HG02759 (cell line): ENCODE data around the gene PCDHA13.
"Not testable (repeated sequence)": the region's sequence is repeated elsewhere in the genome, so short reads cannot be mapped to it uniquely, and the experiment has no call there.

Experiments used
- ATAC-seq: cut with Tn5 transposase; IDR thresholded peaks from one replicate; pipeline ENCODE4 v1.9.1; 2021; ENCODE audit warnings: mild to moderate bottlenecking, moderate library complexity; ENCODE audit not compliant: unreplicated experiment

The PCDHA13 gene

GRCh38 chr5:140868721-140869554 is 13.0 kb upstream of the PCDHA13 start, which contains the start of gene PCDHA11:
TSS of gene PCDHA11 (plus strand) at chr5:140868957. CDS start at chr5:140869104, 147 bp downstream.
- ATAC-seq, result no peak

DNA sequence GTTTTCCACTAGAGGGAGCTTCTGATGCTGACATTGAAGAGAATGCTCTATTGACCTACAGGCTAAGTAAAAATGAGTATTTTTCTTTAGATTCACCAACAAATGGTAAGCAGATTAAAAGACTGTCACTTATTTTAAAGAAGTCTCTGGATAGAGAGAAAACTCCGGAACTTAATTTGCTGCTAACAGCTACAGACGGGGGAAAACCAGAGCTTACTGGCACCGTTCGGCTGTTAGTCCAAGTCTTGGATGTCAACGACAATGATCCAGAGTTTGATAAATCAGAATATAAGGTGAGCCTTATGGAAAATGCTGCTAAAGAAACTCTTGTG is 12.4 kb upstream of the PCDHA13 start:
- no peak for ATAC-seq

GRCh38 chr5:140870221-140871201 is 11.4 kb upstream of the PCDHA13 start:
- ATAC-seq, result no peak

DNA sequence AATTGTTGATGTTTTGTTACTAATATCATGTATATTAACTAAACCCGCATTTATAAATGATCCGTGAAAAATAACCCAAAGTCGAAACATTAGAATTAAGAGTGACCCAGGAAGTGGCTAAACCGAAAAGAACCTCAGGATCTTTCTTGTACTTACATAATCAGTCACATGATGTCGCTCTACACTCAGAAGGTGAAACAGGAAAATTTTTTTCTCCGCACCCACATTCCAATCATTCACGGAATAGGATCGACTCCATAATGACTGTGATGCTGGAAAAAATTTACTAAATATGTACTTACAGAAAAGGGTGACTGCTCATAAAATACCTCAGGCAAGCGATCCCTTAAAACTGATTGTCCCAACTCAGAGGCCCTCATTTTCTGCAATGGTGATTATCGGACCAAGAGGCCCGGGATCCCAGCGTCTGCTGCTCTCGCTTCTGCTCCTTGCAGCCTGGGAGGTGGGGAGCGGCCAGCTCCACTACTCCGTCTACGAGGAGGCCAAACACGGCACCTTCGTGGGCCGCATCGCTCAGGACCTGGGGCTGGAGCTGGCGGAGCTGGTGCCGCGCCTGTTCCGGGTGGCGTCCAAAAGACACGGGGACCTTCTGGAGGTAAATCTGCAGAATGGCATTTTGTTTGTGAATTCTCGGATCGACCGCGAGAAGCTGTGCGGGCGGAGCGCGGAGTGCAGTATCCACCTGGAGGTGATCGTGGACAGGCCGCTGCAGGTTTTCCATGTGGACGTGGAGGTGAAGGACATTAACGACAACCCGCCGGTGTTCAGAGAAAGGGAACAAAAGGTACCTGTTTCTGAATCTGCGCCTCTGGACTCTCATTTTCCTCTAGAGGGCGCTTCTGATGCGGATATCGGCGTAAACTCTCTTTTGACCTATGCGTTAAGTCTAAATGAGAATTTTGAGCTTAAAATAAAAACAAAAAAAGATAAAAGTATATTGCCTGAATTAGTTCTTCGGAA is 6.5 kb upstream of the PCDHA13 start, which contains the start of gene PCDHA12:
Gene PCDHA12 (plus strand): TSS at position 224 of the 981 bp plus-strand sequence. CDS start 165 bp downstream, at position 389.
- ATAC-seq, result no peak

DNA sequence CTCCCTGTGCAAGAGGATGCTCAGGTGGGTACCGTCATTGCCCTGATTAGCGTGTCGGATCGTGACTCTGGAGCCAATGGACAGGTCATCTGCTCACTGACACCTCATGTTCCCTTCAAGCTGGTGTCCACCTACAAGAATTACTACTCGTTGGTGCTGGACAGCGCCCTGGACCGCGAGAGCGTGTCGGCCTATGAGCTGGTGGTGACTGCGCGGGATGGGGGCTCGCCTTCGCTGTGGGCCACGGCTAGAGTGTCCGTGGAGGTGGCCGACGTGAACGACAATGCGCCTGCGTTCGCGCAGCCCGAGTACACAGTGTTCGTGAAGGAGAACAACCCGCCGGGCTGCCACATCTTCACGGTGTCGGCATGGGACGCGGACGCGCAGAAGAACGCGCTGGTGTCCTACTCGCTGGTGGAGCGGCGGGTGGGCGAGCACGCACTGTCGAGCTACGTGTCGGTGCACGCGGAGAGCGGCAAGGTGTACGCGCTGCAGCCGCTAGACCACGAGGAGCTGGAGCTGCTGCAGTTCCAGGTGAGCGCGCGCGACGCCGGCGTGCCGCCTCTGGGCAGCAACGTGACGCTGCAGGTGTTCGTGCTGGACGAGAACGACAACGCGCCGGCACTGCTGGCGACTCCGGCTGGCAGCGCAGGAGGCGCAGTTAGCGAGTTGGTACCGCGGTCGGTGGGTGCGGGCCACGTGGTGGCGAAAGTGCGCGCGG is 5.2 kb upstream of the PCDHA13 start:
- ATAC-seq, result not testable (repeated sequence)

- no peak for ATAC-seq
Observed at GRCh38 chr5:140877262-140877581, 4.7 kb upstream of the PCDHA13 start.

DNA sequence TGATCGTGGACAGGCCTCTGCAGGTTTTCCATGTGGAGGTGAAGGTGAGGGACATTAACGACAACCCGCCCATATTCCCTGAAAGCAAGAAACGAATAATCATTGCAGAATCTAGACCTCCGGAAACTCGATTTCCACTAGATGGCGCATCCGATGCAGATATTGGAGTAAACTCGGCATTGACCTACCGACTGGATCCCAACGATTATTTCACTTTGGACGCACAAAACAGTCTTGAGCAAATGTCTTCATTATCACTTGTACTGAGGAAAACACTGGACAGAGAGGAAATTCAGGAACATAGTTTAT is 621 bp downstream of the PCDHA13 start:
- ATAC-seq, result no peak

DNA sequence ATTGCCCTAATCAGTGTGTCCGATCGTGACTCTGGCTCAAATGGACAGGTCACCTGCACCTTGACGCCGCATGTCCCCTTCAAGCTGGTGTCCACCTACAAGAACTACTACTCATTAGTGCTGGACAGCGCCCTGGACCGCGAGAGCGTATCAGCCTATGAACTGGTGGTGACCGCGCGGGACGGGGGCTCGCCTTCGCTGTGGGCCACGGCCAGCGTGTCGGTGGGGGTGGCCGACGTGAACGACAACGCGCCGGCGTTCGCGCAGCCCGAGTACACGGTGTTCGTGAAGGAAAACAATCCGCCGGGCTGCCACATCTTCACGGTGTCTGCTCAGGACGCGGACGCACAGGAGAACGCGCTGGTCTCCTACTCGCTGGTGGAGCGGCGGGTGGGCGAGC is 1.4 kb downstream of the PCDHA13 start:
- no peak for ATAC-seq

GRCh38 chr5:140883927-140884697 is 2.2 kb downstream of the PCDHA13 start:
- ATAC-seq, result no peak

GRCh38 chr5:140916325-140916724 is 34.4 kb downstream of the PCDHA13 start:
- no peak for ATAC-seq

DNA sequence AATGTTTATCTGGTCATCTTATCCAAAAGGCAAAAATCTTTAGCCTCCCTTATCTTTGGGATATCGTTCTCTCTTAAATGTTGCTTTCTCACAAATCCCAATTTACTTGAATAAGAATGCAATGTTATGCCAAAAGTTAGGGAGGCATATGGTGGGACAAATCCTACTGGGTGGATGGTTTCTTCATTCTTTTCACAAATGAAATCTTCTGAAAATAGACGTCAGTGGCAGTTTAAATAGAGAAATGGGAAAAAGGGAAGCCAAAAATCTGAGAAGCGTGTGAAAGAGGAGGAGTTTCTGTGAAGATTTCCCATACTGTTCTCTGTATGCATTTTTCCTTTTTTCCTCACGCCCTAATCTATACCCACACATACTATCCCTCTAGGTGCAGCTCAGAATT is 41.7 kb downstream of the PCDHA13 start:
- no peak for ATAC-seq

GRCh38 chr5:140925806-140926442 is 44.0 kb downstream of the PCDHA13 start, which contains the start of gene PCDHAC1:
TSS of gene PCDHAC1 (plus strand) at chr5:140926299. CDS start at chr5:140926893, 594 bp downstream.
- no peak for ATAC-seq

DNA sequence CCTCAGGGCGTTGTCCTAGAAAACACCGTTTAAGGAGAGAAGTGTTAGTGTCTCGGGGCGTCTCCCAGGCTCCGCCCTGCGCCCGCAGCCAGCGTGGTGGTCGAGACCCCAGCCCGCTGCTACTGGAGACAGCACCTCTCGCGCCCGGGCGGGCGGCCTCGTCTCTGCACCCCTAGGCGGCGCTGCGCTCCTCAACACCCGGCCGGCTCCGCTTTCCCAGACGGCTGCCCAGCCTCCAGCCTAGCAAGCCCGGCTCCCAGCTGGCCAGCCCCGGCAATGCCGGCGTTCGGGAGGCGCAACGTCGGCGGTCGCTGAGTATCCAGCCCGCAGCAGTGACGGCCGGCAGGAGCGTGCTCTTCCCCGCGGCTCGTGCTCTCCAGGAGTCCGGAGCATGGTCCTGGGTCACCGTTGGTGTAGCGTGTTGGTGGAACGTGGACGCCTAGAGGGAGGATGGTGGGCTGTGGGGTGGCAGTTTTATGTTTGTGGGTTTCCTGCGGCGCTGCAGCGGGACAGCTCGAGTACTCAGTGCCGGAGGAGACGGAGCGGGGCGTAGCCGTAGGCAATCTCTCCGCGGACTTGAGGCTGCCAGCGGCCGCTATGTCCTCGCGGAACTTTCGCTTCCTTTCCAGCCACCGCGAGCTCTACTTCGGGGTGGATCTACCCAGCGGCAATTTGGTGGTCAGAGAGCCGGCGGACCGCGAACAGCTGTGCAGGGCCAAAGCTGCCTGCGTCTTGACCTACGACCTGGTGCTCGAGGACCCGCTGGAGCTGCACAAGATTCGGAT is 44.7 kb downstream of the PCDHA13 start:
- no peak for ATAC-seq

GRCh38 chr5:140927228-140927573 is 45.3 kb downstream of the PCDHA13 start:
- no peak for ATAC-seq
